Left lung (tissue), 10 donors: ENCODE results near the gene OR5M8. TPM values are rescaled to one million over a fixed set of nuclear protein-coding genes. Genes with fewer than 3 reads are reported as not detected.

Experiments used
- ATAC-seq: fragments of 200-7000 bp; cut with Tn5 transposase; one replicate; pipeline ENCODE4 v1.9.1; 2020; ENCODE audit warnings: moderate library complexity
- DNase-seq, 4 donors: peaks; one replicate each; pipeline ENCODE4 v3.0.0-alpha.2; 2013 to 2020
- H3K27ac ChIP-seq, 2 donors: fragments of 200-600 bp; sonication (generic) in 1 of 2; one replicate each; pipeline versions ENCODE4 v1.5.0 to v1.8.0; 2020 to 2021
- H3K27me3 ChIP-seq, 2 donors: fragments of 200-600 bp; sonication (generic) in 1 of 2; one replicate each; pipeline versions ENCODE4 v1.5.0 to v1.8.0; 2020 to 2021
- H3K36me3 ChIP-seq, 2 donors: fragments of 200-600 bp; sonication (generic) in 1 of 2; one replicate each; pipeline versions ENCODE4 v1.5.0 to v1.8.0; 2020 to 2021
- H3K4me1 ChIP-seq, 2 donors: fragments of 200-600 bp; one replicate each; pipeline ENCODE4 v1.8.0; 2021
- H3K4me3 ChIP-seq, 2 donors: fragments of 200-600 bp; sonication (generic) in 1 of 2; one replicate each; pipeline versions ENCODE4 v1.5.0 to v1.8.0; 2020 to 2021; ENCODE audit warnings: mild to moderate bottlenecking in 1 of 2
- H3K9me3 ChIP-seq, 2 donors: fragments of 200-600 bp; sonication (generic) in 1 of 2; one replicate each; pipeline versions ENCODE4 v1.5.0 to v1.8.0; 2020 to 2021
- intact Hi-C, 2 donors: fragments of 100-400 bp; cut with DNase I; formaldehyde crosslinking; loops; one replicate each; pipeline versions ENCODE4 v1.11.2 to v1.14.2; 2022
- polyA plus RNA-seq, 6 donors: library from polyadenylated mRNA; unstranded; fragments of 120-200 nt; gene quantifications; one replicate each; pipeline ENCODE4 v1.2.1, GENCODE V29; 2013; ENCODE audit not compliant: insufficient read length in 6 of 6
- total RNA-seq, 2 donors: library from RNA; stranded (reverse); fragmentation: NEBNext Ultra II Directional; extraction: Animal tissue kit (Norgen Biotek cat#: 25700); gene quantifications; one replicate each; pipeline ENCODE4 v1.2.1, GENCODE V29; 2021
- TF ChIP-seq, protein P1 (sequence below), 2 donors: fragments of 200-600 bp; sonication (generic) in 1 of 2; IDR thresholded peaks; one replicate each; pipeline versions ENCODE4 v1.5.0 to v1.8.0; 2021; ENCODE audit warnings: antibody characterized with exemption in 2 of 2
- donor health status: DM: no; HTN: yes; CAD: no.
- donor health status: DM: no; HTN: no; CAD: no.

The OR5M8 gene
- total and polyA plus RNA-seq, 8 donors: not detected

DNA sequence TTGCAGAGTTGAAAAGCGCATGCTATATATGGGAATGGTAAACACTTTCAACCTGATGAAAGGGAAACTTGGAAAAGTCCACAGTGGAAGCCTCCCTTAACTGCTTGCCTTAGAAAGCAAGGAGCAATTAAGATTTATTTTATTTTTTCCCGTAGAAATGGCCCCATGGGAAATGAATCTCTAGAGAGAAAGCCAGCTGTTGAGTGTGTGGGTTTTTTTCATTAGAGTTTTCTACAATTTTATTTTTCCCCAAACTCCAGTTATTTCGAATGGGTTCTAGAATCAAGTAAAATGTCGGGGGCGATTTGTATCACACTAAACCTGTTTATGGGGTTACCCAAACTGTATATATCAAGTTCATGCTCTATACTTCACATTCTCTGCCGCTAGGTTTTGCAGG is 17.9 kb downstream of the OR5M8 start, which contains the start of gene OR5M3:
Gene OR5M3 (minus strand): TSS at position 101 of the 400 bp plus-strand sequence. CDS start 2,855 bp downstream, outside the sequence.
- intact Hi-C loops: no loop called here
- no peak for ATAC-seq

DNA sequence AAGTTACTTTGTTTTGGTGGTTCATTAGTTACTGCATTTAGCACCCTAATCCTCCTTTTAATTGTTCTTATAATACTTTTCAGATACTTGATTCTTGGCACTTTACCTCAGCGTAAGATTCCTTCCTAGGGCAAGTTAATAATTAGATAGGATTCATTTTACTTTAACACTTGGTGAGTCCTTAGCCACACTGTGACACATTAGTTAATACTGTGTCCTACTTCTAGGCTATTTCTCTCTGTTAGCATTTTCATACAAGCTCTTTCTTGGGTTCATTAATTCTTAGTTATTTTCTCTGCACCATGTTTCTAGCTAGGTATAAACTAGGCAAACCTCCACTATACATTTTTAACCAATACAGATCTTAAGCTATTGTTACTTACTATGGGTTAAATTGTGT is 34.1 kb downstream of the OR5M8 start:
- DNase-seq: no peak
- Histone ChIP-seq H3K27ac (no peak overlapping the region), H3K9me3 (no peaks in the 10 kb centered on the region), H3K4me3 (no peak overlapping the region), H3K36me3 (no peaks in the 10 kb centered on the region), H3K4me1 (no peaks in the 10 kb centered on the region), H3K27me3 (no peaks in the 10 kb centered on the region)
- ATAC-seq: no peak
- intact Hi-C loops: no loop called here
- TF ChIP-seq, protein P1, sequence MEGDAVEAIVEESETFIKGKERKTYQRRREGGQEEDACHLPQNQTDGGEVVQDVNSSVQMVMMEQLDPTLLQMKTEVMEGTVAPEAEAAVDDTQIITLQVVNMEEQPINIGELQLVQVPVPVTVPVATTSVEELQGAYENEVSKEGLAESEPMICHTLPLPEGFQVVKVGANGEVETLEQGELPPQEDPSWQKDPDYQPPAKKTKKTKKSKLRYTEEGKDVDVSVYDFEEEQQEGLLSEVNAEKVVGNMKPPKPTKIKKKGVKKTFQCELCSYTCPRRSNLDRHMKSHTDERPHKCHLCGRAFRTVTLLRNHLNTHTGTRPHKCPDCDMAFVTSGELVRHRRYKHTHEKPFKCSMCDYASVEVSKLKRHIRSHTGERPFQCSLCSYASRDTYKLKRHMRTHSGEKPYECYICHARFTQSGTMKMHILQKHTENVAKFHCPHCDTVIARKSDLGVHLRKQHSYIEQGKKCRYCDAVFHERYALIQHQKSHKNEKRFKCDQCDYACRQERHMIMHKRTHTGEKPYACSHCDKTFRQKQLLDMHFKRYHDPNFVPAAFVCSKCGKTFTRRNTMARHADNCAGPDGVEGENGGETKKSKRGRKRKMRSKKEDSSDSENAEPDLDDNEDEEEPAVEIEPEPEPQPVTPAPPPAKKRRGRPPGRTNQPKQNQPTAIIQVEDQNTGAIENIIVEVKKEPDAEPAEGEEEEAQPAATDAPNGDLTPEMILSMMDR (IDR thresholded peaks at IDR 0.05): no peak

More for the DNA sequence above, 17.9 kb downstream of the OR5M8 start, which contains the start of gene OR5M3:
- TF ChIP-seq, protein P1 (IDR thresholded peaks at IDR 0.05): no peak
- Histone ChIP-seq H3K27ac (no peak within 1 kb of the TSS), H3K4me1 (no peaks in the 10 kb centered on the region), H3K36me3 (no peaks in the 10 kb centered on the region), H3K9me3 (no peaks in the 10 kb centered on the region), H3K4me3 (no peak within 1 kb of the TSS), H3K27me3 (no peaks in the 10 kb centered on the region)
- no peak for DNase-seq

- H3K36me3 ChIP-seq: no peaks in the 10 kb centered on the region
- intact Hi-C loops: no loop called here
- H3K4me3 ChIP-seq: no peak overlapping the region
- no peaks in the 10 kb centered on the region for H3K27me3 ChIP-seq
- no peak overlapping the region for H3K27ac ChIP-seq
- no peaks in the 10 kb centered on the region for H3K4me1 ChIP-seq
- TF ChIP-seq, protein P1 (IDR thresholded peaks at IDR 0.05): no peak
- no peak for DNase-seq
- no peaks in the 10 kb centered on the region for H3K9me3 ChIP-seq
- no peak for ATAC-seq
Measured at GRCh38 chr11:56453521-56453920, 37.6 kb downstream of the OR5M8 start.

Other genes with a start within 250 kb of the OR5M8 start
- not detected for gene OR5T3, start 239.1 kb downstream of the OR5M8 start, total RNA-seq
- not detected for gene OR5T3, start 239.1 kb downstream of the OR5M8 start, polyA plus RNA-seq
- gene OR5T1, start 217.2 kb downstream of the OR5M8 start, total RNA-seq: not detected
- gene OR5T1, start 217.2 kb downstream of the OR5M8 start, polyA plus RNA-seq: not detected
- not detected for gene OR8H1, start 199.1 kb downstream of the OR5M8 start, total RNA-seq
- under 1 TPM in 2 of 6 donors, not detected in 4; 0.04 to 0.06 TPM for gene OR8H1, start 199.1 kb downstream of the OR5M8 start, polyA plus RNA-seq
- gene OR8K3, start 176.2 kb downstream of the OR5M8 start, total RNA-seq: not detected
- not detected for gene OR8K3, start 176.2 kb downstream of the OR5M8 start, polyA plus RNA-seq
- gene OR8K1, start 145.3 kb downstream of the OR5M8 start, total RNA-seq: not detected
- gene OR8K1, start 145.3 kb downstream of the OR5M8 start, polyA plus RNA-seq: not detected
- not detected for gene OR8J1, start 137.1 kb downstream of the OR5M8 start, total RNA-seq
- gene OR8J1, start 137.1 kb downstream of the OR5M8 start, polyA plus RNA-seq: not detected
- not detected for gene OR8U1, start 115.7 kb downstream of the OR5M8 start, total RNA-seq
- not detected for gene OR8U1, start 115.7 kb downstream of the OR5M8 start, polyA plus RNA-seq
- gene OR5AL1, start 78.7 kb downstream of the OR5M8 start, total RNA-seq: not detected
- not detected for gene OR5AL1, start 78.7 kb downstream of the OR5M8 start, polyA plus RNA-seq
- not detected for gene OR5M3, start 18.0 kb downstream of the OR5M8 start, total RNA-seq
- gene OR5M3, start 18.0 kb downstream of the OR5M8 start, polyA plus RNA-seq: not detected
- gene OR5M11, start 51.9 kb upstream of the OR5M8 start, total RNA-seq: not detected
- not detected for gene OR5M11, start 51.9 kb upstream of the OR5M8 start, polyA plus RNA-seq
- not detected for gene OR5M10, start 86.4 kb upstream of the OR5M8 start, total RNA-seq
- gene OR5M10, start 86.4 kb upstream of the OR5M8 start, polyA plus RNA-seq: not detected
- gene OR5M1, start 123.5 kb upstream of the OR5M8 start, total RNA-seq: not detected
- gene OR5M1, start 123.5 kb upstream of the OR5M8 start, polyA plus RNA-seq: not detected
- not detected for gene OR5AP2, start 151.1 kb upstream of the OR5M8 start, total RNA-seq
- not detected for gene OR5AP2, start 151.1 kb upstream of the OR5M8 start, polyA plus RNA-seq
- not detected for gene OR5AR1, start 172.3 kb upstream of the OR5M8 start, total RNA-seq
- not detected for gene OR5AR1, start 172.3 kb upstream of the OR5M8 start, polyA plus RNA-seq
- not detected for gene OR9G1, start 207.7 kb upstream of the OR5M8 start, total RNA-seq
- gene OR9G1, start 207.7 kb upstream of the OR5M8 start, polyA plus RNA-seq: not detected